Right cardiac atrium (tissue), 5 donors: ENCODE measurements around the gene TCL1B. TPM values are rescaled to one million over a fixed set of nuclear protein-coding genes. Genes with fewer than 3 reads are reported as not detected.
"Not testable (repeated sequence)": the region's sequence is repeated elsewhere in the genome, so short reads cannot be mapped to it uniquely, and the experiment has no call there.

Experiments
- ATAC-seq, 2 donors: fragments of 200-7000 bp; cut with Tn5 transposase; one replicate each; pipeline versions ENCODE4 v1.8.0 to v1.9.1; 2020; ENCODE audit warnings: moderate library complexity in 2 of 2, mild to moderate bottlenecking in 1 of 2
- DNase-seq, 3 donors: peaks; one replicate each; pipeline ENCODE4 v3.0.0-alpha.2; 2020
- H3K27ac ChIP-seq: one replicate; pipeline ENCODE4 v1.5.1; 2013; ENCODE audit warnings: mild to moderate bottlenecking, low read length, control low read depth, moderate library complexity
- H3K27me3 ChIP-seq: one replicate; pipeline ENCODE4 v1.6.1; 2013; ENCODE audit not compliant: control insufficient read depth, insufficient read depth
- H3K4me1 ChIP-seq: one replicate; pipeline ENCODE4 v1.6.1; 2013; ENCODE audit warnings: low read length; ENCODE audit not compliant: control insufficient read depth, insufficient read depth
- H3K4me3 ChIP-seq: one replicate; pipeline ENCODE4 v1.5.1; 2013; ENCODE audit warnings: low read length, control low read depth
- H3K9me3 ChIP-seq: one replicate; pipeline ENCODE4 v1.6.1; 2013; ENCODE audit warnings: low read length; ENCODE audit not compliant: control insufficient read depth
- WGBS: extraction: QIAGEN DNeasy Blood & Tissue Kit; methylation state at CpG from one replicate; pipeline ENCODE4 v1.1.7; 2013; 5-methylcytosine and 5-hydroxymethylcytosine counted together
- intact Hi-C, 4 donors: fragments of 100-400 bp; cut with DNase I; formaldehyde crosslinking; loops; one replicate each; pipeline versions ENCODE4 v1.11.0 to v1.14.0; 2022 to 2023
- polyA plus RNA-seq: library from polyadenylated mRNA; stranded (reverse); fragments of 200-250 nt; gene quantifications from one replicate; pipeline ENCODE4 v1.2.3, GENCODE V29; 2013
- total RNA-seq, 4 donors: library from RNA; stranded (reverse); fragmentation: NEBNext Ultra II Directional; extraction: Animal tissue kit (Norgen Biotek cat#: 25700); gene quantifications; one replicate each; pipeline ENCODE4 v1.2.1, GENCODE V29; 2021
- donor health status: healthy with polysubstance abuse.
- donor health status: DM: no; HTN: yes; CAD: no.
- donor health status: DM: no; HTN: no; CAD: no.
- donor health status: DM: no; HTN: yes; CAD: no; lungs with severe emphysema.
- donor health status: DM: yes; HTN: yes; CAD: no.

Gene TCL1B
- total and polyA plus RNA-seq, 5 donors, result not detected

DNA sequence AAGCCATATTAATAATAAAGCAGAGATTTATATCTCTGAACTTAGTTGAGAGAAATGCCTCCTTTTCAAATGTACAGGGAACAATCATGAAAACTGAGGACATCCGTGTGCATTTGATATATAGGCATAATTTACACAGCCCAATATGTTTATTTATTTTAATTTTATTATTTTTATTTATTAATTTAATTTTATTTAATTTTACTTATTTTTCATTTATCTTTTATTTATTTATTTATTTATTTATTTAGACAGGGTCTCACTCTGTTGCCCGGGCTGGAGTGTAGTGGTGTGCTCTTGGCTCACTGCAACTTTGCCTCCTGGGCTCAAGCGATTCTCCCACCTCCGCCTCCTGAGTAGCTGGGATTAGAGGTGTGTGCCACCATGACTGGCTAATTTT, 19.3 kb downstream of the TCL1B start:
- no peaks in the 10 kb centered on the region for H3K4me1 ChIP-seq
- ATAC-seq (no peak), DNase-seq (no peak)
- WGBS, result 90% methylated on average over 4 of the region's 4 CpGs
- H3K4me3 ChIP-seq, result no peak overlapping the region
- H3K27ac ChIP-seq, result no peak overlapping the region
- H3K9me3 ChIP-seq, result no peaks in the 10 kb centered on the region
- no peaks in the 10 kb centered on the region for H3K27me3 ChIP-seq
- intact Hi-C loops, result no loop called here

DNA sequence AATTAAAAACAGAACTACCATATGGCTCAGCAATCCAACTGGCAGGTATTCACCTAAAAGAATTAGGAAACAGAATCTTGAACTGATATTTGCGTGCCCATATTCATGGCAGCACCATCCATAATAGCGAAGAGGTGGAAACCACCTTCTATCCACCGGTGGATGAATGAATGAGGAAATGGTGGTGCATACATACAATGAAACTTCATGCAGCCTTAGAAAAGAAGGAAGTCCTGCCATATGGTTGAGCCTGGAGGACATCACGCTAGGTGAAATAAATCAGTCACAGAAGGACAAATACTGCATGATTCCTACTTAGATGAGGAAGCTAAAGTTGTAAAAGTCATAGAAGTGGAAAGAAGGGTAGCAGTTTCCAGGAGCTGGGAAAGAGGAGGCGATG, 21.1 kb downstream of the TCL1B start:
- WGBS, result 83% methylated on average over 5 of the region's 5 CpGs
- Histone ChIP-seq H3K4me3 (no peak overlapping the region), H3K9me3 (no peaks in the 10 kb centered on the region), H3K27ac (no peak overlapping the region), H3K4me1 (no peaks in the 10 kb centered on the region), H3K27me3 (no peaks in the 10 kb centered on the region)
- ATAC-seq (no peak), DNase-seq (no peak)
- intact Hi-C loops, result no loop called here

DNA sequence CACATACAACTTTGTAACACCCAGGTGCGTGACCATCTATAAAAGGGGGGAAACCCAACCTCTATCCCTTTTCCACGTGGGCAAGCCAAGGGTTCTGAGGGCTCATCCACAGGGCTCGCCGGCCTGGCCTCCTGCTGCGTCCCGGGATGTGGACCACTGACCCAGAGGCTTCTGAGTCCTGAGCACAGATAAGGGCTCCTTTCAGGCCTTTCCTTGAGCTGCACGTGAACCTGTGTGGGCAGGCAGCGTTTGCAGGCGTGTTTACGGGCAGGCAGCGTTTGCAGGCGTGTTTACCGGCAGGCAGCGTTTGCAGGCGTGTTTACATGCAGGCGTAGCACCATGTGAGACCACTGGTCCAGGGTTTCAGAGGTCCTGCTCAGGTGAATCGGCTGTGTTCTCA, 23.9 kb downstream of the TCL1B start:
- Histone ChIP-seq H3K27ac (no peak overlapping the region), H3K4me1 (no peaks in the 10 kb centered on the region), H3K9me3 (no peaks in the 10 kb centered on the region), H3K27me3 (no peaks in the 10 kb centered on the region), H3K4me3 (no peak overlapping the region)
- 85% methylated on average over 17 of the region's 17 CpGs for WGBS
- no peak for DNase-seq
- ATAC-seq, result no peak
- intact Hi-C loops, result no loop called here

DNA sequence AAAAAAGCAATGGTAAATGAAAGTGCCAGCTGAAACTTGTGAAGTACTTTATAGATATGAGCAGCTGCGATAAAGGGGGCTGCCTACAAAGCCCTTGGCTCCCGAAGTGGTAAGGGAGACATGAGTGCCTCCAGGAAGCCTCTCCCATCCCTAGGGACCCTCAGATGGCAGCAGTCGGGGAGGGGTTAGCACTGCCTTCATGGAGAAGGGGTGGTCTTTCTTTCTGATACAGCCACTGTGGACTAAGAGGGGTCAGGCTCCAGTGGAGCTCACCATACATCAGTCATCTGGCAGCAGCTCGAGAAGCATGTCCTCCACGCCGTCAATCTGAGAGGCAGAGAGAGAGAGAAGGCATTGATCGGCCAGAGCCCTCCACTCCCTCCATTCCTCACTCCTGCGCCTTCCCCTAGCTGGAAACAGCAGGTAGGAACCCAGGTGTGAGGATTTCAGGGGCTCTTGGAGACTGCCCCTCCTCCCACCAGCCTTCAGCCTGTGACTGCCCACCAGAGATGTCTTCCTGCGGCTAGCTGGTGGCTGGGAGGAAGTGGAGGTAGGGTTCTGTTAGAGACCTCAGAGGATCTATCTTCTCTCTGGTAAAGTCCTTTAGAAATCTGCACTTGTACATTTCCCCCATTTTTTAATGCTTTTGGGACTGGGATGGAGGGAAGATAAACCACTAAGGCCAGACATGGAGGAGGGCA, 25.4 kb downstream of the TCL1B start:
- no peak overlapping the region for H3K27ac ChIP-seq
- DNase-seq (no peak), ATAC-seq (no peak)
- no peaks in the 10 kb centered on the region for H3K27me3 ChIP-seq
- intact Hi-C loops, result no loop called here
- no peak overlapping the region for H3K4me3 ChIP-seq
- 62% methylated on average over 9 of the region's 9 CpGs for WGBS
- H3K9me3 ChIP-seq, result no peaks in the 10 kb centered on the region
- no peaks in the 10 kb centered on the region for H3K4me1 ChIP-seq

DNA sequence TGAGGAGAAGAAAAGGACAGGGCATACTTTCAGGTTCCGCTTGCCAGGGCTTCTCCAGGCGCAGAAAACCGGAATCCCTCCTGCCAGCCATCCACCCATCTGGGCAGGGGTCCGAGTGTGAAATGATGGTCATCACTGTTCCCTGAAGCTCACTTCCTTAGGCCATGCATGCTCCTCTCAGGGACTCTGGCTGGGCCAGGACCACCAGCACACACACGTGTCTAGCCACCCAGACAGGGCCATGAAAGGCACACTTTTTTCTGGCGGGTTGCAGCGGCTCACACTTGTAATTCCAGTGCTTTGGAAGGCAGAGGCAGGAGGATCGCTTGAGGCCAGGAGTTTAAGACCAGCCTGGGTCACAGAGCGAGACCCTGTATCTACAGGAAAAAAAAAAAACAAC, 26.2 kb downstream of the TCL1B start:
- intact Hi-C loops, result no loop called here
- DNase-seq, result no peak
- Histone ChIP-seq H3K27ac (no peak overlapping the region), H3K4me1 (no peaks in the 10 kb centered on the region), H3K9me3 (no peaks in the 10 kb centered on the region), H3K27me3 (no peaks in the 10 kb centered on the region), H3K4me3 (no peak overlapping the region)
- 88% methylated on average over 9 of the region's 9 CpGs for WGBS
- no peak for ATAC-seq

DNA sequence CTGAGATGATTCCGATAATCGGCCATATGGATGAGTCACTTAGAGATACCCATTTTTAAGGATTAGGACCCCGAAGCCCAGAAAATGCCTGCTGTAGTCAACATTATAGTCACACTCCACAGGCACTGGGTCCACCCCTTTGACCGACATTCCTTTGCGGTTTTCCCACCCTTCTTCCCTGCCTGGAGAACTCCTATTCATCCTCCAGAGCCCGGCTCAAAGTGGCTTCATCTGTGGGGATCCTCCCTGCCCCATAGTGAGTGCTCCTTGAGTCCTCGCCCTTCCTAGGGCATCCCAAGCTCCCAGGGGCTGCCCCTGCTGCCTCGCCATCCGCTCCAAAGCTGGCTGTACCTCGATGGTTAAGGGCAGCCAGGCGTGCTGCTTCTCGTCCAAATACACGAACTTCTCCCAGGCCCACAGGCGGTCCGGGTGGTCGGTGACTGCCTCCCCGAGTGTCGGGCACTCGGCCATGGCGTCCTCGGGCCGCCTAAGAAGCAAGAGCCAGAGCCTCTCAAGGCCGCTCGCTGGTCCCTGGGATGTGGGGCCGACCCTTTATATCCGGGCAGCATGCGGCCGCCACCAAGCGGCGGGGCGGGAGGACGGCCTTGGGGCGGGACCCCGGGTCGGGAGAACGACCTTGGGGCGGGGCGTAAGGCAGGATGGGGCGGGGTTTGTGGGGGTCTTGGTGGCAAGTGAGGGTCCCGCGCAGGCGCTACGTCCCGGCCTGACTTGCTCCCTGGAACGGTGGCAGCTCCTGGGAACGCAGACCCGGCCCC, 27.6 kb downstream of the TCL1B start, which contains the start of gene TCL1A:
TSS of gene TCL1A (minus strand) at position 530 of the 776 bp plus-strand sequence. CDS start at position 471, 59 bp downstream.
- ATAC-seq (peak in 1 of 2 donors; percentile 16), DNase-seq (no peak)
- intact Hi-C loops, result no loop called here
- Histone ChIP-seq H3K4me3 (no peak within 1 kb of the TSS), H3K27me3 (no peaks in the 10 kb centered on the region), H3K4me1 (no peaks in the 10 kb centered on the region), H3K9me3 (no peaks in the 10 kb centered on the region), H3K27ac (no peak within 1 kb of the TSS)
- WGBS, result 41% methylated on average over 47 of the region's 47 CpGs

DNA sequence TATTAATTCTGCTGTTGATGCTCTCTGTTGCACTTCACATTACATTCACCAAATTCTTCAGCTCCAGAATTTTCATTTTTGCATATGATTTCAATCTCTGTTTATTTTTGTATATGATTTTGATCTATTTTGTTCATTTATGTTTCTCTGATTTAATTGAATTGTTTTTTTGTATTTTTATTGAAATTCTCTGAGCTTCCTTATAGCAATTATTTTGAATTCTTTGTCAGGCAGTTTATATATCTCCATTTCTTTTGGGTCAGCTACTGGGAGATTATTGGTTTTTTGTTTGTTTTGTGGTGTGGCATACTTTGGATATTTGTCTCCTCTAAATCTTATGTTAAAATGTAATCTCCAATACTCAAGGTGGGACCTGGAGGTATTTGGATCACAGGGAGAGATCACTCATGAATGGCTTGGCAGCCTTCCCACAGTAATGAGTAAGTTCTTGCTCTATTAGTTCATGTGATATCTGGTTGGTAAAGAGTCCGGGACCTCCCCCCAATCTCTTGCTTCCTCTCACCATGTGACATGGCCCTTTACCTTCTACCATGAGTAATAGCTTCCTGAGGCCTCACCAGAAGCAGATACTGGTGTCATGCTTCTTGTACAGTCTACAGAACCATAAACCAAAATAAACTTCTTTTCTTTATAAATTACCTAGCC, 36.4 kb downstream of the TCL1B start:
- Histone ChIP-seq H3K4me1 (no peaks in the 10 kb centered on the region), H3K4me3 (no peak overlapping the region), H3K9me3 (no peaks in the 10 kb centered on the region), H3K27me3 (no peaks in the 10 kb centered on the region), H3K27ac (no peak overlapping the region)
- ATAC-seq (no peak), DNase-seq (no peak)
- intact Hi-C loops, result no loop called here
- whole genome bisulfite sequencing, result 66% methylated on average over 1 of the region's 1 CpG

DNA sequence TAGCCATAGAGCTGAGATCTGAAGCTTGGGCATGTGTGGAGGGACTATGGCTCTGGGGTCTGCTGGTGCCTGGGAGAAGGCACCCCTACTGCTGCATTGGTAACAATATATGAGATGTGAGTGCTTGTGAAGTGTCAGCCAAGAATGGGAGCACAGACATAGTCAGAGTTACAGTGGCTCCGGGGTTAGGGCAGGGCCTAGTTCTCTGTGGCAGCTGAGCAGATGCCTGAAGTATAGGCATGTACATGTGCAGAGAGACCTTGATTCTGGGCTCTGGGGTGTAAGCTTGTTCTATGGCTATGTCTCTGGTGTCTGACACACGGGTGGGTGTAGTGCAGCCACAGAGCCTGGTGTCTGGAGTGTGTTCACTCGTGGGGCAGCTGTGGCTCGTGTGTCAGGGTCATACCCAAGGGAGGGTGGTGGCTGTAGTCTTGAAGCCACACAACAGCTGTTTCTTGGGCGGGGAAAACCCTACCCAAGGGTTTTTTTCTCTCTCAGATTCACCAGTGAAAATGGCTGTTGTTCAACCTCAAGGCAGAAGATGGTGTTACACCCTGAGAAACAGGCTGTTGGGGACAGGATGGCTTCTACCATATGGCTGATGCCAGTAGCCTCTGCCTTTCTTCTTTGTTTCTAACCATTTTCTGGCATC, 39.6 kb downstream of the TCL1B start:
- no peak for DNase-seq
- no peaks in the 10 kb centered on the region for H3K4me1 ChIP-seq
- no peak overlapping the region for H3K27ac ChIP-seq
- no peak overlapping the region for H3K4me3 ChIP-seq
- WGBS, result 67% methylated on average over 5 of the region's 5 CpGs
- no peaks in the 10 kb centered on the region for H3K9me3 ChIP-seq
- intact Hi-C loops, result no loop called here
- no peaks in the 10 kb centered on the region for H3K27me3 ChIP-seq
- ATAC-seq, result no peak

DNA sequence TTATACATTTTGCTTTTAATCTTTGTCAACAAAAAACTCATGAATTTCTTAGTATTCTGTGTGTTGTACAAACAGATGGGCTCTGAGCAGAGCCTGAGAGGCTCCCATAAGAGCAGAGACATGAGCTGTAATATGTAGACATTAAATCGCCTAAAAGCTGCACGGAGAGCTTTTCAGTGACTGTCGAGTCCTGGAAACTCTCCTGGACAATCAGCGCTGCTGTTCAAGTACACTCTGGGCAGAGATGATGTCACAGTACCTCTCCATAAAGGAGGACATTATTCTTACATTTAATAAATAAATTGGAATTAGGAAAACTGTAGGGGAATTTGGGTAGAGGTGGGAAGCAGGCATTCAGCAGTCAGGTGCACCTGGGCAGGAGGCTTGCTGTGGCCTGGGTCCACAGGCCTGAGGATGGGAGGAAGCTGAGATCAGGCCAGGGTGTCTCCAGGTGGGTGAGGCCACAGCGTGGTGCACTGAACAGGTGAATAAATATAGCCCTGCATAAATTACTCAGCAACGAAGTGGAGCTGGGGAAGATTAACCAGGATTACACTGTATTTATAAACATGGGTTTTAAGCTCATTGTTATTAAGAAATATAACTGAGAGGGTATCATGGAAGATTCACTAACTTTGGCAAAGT, 41.0 kb downstream of the TCL1B start:
- WGBS, result 79% methylated on average over 6 of the region's 6 CpGs
- no peaks in the 10 kb centered on the region for H3K9me3 ChIP-seq
- H3K4me1 ChIP-seq, result no peaks in the 10 kb centered on the region
- no peak overlapping the region for H3K27ac ChIP-seq
- no peak for DNase-seq
- no peaks in the 10 kb centered on the region for H3K27me3 ChIP-seq
- no peak overlapping the region for H3K4me3 ChIP-seq
- ATAC-seq, result no peak
- intact Hi-C loops, result no loop called here

DNA sequence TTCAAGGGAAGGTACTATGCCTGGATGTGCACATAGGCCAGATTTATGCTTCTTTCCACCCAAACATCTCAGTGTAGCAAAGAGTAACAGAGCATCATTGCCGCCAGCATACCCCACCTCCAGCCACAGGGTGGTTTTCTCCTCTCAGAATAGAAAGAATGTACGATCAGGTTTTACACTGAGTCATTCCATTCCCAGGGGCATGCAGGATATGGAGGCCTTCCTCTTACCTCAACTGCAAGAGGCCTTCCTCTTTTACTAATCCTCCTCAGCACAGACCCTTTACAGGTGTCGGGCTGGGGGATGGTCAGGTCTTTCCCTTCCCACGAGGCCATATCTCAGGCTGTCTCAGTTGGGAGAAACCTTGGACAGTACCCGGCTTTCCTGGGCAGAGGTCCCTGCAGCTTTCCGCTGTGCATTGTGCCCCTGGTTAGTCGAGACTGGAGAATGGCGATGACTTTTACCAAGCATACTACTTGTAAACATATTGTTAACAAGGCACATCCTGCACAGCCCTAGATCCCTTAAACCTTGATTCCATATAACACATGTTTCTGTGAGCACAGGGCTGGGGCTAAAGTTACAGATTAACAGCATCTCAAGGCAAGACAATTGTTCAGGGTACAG, 43.3 kb downstream of the TCL1B start:
- H3K9me3 ChIP-seq, H3K27ac ChIP-seq, DNase-seq, H3K4me3 ChIP-seq, H3K4me1 ChIP-seq, ATAC-seq, intact Hi-C loops, H3K27me3 ChIP-seq: not testable (repeated sequence)
- WGBS, result 74% methylated on average over 8 of the region's 8 CpGs
